RPMI8226 (cell line): ENCODE data around the gene CRIP2.

Experiments used
- DNase-seq: peaks from one replicate; pipeline ENCODE4 v3.0.0-alpha.2; 2015

CRIP2 gene

DNA sequence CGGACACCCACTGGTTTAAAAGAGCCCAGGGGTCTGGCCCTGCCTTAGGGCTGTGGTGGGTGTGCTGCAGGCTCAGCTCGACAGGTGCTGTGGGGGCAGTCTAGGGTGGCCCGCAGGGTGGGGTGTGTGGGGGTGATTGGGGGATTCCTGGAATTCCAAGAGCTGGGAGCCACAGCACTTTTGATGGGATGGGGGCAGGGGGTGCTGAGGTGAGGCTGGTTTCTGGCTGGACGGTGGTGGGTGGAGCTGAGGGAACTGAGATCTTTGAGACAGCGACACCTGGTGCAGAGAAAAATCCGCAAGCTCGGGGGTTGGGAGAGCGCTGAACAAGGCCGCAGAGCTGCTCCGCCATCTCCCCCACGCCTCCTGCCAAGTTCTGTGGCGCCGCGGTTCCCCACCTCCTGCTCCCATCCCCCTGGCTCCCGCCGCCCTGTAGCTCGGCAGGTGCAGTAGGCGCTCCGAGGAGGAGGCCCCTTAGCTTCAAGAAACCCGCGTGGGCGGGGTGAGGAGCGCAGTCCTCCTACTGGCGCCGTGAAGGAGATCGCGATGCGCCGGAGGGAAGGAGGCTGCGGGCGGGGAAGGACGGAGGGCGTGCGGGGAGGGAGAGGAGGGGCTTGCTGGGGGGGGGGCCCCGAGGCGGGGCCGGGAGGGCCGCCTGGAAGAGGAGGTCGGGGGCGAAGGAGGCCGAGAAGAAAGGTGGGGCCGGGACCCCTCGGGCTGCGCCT is 15.1 kb downstream of the CRIP2 start:
- DNase-seq = peak; percentile 90

DNA sequence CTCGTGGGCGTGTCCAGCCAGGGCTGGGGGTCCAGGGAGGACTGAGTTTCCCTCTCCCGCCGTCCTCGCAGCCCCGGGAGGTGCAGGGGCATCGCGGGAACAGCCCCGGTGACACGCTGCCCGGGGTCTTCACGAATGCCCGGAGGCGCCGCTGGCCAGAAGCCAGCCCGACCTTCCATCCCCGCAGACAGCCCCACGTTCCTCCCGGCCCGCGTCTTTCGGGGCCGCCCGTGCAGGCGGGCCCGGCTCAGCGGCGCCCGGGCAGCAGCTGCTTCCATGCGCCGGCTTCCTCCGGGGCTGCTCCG is 15.6 kb downstream of the CRIP2 start:
- no peak for DNase-seq

DNA sequence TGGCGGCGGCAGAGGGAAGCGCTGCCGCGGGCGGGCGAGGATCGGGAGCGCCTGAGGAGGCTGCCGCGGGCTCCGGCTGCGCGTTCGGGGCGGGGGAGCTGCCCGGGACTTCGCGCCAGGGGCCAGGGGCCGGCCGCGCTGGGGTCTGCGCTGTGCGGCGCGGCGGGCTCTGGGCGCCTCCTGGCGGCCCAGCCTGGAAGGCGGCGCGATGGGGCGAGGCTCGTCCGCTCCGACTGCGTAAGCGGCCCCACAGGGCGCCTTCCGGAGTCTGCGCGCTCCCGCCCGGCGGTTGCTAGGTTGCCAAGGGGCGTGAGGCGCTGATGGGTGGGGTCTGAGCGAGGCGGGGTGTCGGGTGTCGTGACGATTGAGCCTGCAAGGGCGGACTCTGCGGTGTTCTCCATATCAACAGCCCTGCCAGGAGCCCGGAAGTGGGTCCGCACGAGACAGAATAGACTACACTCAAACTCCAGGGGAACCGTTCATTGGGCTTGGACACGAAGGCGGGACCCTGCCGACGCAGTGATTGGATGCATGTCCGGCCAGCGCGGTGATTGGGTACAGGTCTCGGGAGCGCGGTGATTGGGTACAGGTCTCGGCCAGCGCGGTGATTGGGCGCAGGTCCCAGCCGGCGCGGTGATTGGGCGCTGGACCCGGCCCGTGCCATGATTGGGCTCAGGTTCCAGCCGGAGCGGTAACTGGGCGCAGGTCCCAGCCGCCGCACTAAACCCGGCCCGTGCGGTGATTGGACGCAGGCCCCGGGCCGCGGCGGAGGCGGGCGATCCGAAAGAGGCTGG is 16.1 kb downstream of the CRIP2 start, which contains the start of gene TEDC1:
Gene TEDC1 (plus strand): TSS at position 675 of the 794 bp plus-strand sequence. CDS start 130 bp downstream, outside the sequence.
- DNase-seq = peak; percentile 98

DNA sequence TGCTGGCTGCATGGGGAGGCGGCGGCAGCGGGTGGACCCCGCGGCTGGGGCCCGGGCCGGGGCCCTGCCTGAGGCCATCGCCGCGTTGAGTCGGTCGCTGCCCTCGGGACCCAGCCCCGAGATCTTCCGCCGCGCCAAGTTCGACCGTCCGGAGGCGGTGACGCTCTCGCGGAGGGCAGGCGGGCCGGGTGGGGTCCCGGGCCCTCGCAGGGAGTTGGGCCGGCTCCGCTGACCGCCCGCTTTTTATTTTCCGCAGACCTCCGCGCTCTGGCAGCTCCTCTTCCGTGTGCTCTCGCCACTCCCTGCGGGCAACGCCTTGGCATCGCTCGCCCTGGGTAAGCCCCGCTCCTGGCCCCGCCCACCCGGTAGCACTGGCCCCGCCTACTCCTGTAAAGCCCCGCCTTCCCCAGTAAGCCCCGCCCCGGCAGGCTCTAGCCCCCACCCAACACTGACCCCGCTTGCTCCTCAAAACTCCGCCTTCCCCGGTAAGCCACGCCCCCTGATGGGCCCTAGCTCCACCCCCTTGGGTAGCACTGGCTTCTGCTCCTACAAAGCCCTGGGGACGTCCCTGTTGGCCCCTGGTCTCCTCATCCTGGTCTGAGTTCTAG is 16.8 kb downstream of the CRIP2 start:
- peak; percentile 76 for DNase-seq

DNA sequence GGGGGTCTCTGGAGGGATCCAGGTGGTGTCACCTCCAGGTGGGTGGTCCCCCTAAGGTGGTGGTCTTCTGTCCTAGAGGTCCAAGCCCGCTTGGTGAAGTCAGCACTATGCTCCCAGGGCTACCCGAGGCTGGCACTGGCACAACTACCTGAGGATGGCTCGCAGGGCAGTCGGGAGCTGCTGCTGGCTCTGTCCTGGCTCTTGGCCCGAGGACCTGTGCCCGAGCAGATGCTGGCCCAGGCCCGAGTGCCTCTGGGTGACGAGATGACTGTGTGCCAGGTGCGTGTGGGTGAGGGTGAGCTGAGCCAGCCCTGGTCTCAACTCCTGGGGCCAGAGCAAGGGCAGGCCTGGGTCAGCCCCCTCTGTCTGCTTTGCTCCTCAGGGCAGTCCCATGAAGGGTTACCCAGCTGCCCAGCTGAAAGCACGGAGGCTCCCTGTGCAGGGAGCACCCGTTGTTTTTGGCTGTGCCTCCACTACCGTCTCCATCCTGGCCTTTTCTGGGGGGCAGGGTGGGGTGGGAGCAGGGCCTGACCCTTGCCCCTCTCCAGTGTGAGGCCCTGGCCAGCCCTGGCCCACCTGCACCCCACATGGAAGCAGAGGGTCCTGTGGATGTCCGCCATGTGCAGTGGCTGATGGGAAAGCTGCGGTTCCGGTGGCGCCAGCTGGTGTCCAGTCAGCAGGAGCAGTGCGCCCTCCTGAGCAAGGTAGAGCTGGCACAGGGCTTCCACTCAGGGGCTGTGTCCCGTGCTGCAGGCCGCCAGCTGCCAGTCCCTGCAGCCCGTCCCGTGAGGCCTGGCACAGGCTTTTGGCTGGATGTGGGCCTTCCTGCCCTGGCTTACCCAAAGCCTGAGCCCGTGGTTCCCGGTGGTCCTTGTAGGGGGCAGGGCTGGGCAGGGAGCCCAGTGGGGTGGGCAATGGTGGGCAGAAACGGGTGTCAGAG is 17.7 kb downstream of the CRIP2 start:
- DNase-seq = no peak

DNA sequence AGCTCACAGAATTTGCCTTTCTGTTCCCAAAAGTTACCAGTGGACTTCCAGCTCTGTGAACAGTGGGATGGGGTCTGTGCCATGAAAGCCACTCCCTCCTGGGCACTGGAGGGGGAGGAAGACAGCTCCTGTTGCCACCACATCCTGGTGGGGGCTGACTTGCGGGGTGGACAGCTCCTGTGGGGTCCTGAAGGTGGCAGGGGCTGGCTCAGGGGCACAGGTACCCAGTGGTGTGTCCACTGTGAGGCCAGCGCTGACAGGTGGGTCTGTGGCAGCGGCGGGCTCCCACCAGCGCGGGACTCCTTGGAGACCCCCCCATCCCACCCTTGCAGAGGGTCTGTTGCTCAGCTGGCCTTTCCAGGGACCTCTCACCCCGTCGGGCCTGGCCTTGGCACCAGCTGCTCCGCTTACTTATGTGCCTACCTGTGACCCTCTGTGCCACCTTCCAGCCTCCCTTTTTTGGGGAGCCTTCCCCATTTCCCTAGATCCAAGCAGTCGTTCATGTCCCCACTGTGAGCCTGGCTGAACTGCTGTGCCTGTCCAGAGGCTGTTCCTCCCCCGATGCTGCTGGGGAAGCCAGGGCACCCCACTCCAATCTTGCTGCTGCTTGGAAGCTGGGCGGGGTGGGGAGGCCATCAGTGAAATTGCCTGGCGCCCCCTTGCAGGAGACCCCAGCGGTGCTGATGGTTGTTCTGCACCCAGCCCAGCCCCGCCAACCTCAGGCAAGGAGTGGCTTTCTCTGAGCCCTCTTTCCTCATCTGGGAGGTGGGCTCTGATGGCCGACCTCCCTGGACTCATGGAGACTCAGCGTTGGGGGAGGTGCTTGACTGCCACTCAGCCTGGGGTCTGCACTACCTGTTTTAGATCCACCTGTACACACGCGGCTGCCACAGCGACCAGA is 18.6 kb downstream of the CRIP2 start:
- DNase-seq = no peak

DNA sequence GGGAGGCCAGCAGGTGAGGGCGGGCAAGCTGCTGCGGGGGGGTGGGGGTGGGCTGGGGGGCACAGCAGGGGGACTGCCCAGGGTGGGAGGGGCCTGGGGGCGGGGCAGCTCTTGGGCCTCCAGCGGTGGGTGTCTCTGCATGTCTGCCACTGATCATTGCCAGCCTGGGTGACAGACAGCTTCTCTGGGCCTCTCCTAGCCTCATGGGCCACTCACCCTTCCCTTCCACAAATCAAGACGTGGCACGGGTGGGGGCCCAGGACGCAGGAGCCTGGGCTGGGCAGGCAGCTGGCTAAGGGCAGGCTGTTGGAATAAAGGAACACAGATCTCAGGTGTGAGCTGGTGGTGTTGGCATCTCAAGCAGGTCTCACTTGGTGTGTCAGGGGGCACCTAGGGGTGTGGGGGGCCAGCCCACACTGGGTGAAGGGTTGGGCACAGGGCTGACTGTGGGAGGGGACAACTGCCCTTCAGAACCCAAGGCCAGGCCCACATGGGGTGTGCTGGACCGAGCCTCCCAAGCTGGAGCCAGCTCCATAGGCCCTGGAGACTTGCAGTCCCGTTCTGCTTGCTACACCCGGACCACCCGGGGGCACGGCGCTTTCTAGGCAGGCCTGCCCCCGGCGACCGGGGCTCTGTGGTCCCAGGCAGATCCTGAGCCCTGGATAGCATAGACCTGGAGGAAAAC is 19.4 kb downstream of the CRIP2 start:
- DNase-seq = no peak

DNA sequence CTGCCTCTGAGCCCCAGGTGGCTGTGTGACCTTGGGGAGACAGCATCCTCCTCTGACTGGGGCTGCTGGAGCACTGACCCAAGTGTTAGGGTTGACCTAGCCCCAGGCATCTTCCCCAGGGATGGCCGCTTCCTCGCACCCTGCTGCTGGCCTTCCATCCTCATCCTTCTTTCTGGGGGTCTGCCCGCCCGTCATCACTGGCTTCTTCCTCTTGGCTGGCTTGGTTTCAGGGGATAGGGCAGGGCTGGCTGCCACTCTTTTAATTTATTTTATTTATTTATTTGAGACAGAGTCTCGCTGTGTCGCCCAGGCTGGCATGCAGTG is 19.9 kb downstream of the CRIP2 start:
- DNase-seq = no peak

DNA sequence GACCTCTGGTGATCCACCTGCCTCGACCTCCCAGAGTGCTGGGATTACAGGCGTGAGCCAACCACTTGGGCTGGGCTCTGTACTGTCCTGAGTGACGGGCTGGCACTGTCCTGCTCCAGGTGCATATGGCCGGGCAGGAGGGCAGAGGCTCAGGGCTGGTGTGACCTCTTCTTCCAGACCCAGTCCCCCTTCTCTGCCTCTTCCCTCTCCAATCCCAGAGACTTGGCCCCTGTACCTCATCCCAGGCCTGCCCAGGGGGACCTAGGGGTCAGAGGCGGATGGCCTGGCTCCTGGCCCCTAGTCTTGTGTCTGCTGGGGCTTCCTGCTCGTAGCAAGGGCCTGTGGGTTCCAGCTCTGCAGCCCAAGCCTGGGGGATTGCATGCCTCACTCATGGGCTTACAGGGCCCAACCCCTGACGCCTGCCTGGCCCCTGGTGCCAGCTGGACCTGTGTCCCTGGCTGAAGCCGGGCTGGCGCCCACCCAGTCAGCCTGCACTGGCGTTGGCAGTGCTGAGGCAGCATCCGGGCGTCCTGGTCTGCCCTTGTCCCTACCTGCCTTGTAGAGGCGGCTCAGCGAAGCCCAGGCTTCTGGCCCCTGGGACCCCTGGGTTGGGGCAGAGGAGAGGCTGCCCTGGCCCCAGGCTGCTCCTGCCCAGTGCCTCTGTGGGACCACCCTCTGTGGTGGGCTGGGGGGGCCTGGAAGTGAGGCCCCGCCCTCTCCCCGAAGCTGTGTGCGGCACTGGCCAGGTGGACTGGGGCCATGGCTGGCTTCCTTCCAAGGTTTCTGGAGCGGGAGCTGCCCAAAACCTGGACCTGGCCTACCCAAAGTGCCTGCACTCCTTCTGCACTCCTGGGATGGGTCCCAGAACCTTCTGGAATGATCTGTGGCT is 20.7 kb downstream of the CRIP2 start:
- DNase-seq = no peak

DNA sequence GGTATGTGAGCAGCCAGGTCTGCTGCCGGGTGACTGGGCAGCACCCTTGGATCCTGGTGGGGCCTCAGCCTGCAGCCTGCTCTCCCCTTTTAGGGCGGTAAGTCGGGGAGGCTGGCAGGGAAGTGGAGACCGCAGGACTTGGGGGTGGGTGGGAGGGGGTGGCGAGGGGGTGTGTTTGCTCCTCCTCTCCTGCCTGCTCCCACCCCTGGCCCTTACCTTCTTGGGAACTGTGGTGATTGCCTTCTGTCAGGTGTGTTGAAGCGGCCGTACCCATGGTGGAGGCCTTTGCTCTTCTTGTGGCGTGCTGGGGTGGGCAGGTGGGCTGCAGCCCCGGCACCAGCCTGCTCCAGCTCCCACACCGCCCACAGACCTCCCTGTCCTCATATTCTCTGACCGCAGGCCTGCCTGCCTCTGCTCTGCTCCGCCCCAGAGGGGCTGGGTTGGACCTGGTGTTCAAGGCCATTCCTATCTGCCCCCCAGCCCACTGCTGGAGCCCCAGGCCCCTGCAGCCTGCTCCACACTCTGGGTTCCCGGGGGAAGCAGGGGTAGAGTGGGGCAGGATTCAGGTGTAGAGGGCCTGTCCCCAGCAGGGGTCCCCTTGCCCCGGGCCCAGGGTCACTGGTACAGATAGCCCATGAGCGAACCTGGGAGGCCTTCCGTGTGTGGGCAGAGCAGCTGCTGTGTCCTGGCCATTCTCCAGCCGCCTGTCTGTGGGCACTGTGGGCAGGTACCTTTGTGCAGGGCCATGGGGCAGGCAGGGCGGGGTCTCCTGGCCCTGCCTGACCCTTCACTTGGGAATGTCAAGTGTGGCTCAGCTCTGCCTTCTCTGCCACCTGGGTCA is 21.6 kb downstream of the CRIP2 start:
- no peak for DNase-seq

DNA sequence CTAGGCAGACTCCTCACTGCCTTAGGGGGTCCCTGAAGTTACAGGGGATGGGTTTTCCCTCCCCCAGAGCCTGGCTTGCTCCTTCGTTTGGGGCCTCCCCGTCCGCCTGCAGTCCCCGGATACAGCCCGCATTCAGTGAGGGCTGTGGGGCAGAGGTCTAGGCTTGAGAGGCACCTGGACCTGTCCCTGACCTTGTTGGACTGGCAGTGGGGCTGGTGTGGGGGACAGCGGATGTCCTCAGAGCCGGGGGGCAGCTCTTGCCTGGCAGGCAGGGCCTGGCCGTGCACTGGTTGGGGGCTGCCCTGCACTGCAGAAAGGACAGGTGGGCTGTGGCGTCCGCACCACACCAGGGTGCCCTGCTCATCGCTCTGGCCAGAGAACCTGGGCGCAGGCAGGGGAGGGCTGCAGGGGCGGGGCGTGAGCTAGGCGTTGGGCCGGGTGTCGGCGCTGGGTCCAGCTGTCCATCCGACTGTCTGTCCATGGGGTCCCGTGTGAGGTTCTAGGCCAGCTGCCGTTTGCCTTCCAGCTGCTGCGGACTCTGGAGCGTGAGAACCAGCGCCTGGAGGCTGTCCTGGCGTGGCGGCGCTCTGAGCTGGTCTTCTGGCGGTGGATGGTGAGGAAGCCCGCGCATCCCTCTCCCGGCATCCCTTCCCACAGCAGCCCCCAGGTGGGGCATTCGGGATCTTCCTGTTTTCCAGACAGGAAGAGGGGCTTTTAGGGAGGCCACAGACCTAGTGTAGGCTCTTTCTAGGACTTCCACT is 22.4 kb downstream of the CRIP2 start:
- no peak for DNase-seq

DNA sequence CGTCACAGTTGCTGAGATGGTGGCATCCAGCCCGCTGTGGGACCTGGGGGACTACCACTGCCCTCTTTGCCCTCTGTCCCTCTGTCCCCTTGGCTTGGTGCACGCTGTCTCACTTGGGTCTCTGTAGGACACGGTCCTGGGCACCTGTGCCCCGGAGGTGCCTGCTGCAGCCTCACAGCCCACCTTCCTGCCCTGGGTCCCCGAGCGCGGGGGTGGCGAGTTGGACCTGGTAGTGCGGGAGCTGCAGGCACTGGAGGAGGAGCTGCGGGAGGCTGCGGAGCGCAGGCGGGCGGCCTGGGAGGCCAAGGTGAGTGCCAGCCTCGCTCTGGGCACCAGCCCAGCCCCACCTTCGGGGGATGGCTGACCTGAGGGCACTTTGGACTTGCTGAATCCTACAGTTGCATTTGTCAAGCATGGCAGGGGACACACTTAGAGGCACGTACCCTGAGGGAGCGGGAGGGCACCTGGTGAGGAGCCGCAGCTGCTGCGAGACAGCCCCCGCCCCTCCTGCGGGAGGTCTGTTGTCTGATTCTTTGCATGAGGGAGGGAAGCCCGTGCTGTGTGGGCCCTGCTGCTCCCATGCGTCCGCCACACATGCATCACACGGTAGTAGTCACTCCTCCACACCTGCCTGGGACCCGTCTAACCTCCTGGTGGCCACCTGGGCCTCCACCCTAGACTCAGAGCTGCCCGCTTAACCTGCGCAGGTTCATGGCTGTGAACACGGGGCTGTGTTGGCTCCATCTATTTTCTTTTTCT is 23.2 kb downstream of the CRIP2 start:
- no peak for DNase-seq

DNA sequence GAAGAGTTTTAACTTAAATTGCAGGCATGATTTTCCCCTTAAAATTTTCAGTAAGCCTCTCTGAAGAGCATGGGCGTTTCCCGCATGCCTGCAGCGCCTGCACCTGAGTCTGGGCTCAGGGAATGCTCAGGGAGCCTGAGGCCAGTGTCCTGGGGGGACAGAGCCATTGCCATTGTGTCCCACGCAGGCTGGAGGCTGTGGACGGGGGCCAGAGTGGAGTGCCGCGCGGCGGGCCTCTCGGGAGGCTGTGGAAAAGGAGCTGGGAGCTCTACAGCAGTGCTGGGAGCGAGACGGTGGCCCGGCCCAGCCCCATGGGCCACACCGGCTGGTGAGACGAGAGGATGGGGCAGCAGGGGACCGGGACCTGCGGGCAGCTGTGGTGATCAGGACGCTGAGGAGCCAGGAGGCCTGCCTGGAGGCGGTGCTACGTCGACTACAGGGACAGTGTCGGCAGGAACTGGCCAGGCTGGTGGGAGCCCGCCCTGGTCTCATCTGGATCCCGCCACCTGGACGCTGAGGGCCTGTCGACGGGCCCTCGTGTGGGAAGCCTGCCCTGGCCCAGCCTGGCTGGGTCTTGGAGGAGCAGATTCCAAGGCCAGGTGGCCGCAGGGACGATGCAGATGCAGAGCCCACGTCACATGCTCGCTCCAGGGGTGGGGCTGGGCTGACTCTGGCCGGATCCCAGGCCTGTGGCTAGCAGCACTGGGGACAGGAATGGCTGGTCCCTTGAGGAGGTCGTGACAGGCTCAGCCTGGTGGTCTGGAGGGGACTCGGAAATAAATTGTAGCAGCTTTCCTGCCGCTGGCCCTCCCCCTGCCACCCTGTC is 24.0 kb downstream of the CRIP2 start:
- DNase-seq = no peak

DNA sequence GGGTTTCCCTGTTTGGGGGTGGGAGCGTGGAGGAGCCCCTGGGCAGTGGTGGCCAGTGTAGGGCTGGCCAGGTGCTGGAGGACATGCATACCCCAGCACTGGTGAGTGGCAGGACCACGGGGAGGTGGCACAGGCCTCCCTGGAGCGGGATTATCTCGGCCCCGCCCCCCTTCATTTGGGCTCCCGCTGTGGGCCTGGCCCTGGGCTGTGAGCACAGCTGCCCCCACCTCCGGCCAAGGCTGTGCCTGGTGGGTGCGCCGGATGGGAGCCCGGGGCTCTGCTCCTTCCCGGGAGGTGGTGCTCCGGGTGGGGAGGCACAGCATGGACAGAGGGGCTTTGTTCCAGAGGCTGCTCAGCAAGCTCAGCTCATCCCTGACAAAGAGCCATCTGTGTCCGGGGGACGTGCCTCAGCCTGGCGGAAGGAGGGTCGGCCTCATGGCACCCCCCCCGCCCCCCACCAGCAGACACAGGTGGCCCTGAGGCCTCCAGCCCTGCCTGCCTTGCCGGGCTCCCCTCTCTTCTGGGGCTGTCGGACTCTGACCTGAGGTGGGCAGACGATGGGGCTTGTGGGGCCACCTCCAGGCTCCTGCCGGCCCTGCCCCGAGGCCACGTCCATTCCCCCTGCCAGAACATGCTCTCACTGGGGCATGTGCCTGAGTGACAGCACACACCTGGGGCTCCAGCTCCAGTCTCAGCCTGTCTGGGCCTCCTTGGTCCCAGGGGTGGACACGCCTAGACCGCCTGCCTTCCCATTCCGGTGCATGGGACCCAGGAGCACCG is 24.8 kb downstream of the CRIP2 start:
- no peak for DNase-seq

DNA sequence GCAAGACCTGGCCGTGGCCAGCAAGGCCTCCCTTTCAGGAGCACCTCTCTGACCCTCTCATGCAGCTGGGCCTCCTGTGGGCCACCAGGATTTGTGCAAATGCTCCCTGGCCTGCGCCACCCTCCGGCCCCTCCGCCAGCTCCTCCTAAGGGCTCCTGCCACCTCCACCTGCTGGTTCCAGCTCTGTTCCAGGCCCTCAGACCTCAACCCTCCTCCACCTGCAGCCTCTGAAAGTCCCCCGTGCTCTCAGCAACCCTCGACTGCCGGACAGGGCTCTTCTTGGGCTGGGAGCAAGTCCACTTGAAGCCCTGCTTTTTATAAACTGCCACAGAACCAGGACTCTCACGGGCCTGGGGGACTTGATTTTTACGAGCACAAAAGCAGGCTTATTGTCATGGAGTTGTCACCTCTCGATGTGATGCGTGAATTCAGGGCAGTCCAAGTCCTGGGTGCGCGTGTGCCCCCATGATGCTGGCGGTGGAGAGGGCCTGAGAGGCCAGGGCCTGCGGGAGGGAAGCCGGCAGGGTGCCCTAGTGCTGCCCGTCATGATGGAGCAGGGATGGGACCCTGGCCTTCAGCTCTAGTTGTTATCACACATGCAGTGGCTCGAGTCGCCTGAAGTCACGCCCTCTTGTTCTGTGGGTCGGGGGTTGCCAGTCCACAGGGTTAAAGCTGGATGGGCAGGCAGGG is 25.6 kb downstream of the CRIP2 start:
- DNase-seq = no peak
